ENCODE results near the gene RPS2. TPM values are rescaled to one million over a fixed set of nuclear protein-coding genes. Genes with fewer than 3 reads are reported as not detected.
A peak's percentile ranks its signal among the peaks of the same experiment; 100 is the strongest.

Gene RPS2
- total RNA-seq, 6 experiments from 2014 or later, result 2,281 to 2,831 (median 2,477) TPM

DNA sequence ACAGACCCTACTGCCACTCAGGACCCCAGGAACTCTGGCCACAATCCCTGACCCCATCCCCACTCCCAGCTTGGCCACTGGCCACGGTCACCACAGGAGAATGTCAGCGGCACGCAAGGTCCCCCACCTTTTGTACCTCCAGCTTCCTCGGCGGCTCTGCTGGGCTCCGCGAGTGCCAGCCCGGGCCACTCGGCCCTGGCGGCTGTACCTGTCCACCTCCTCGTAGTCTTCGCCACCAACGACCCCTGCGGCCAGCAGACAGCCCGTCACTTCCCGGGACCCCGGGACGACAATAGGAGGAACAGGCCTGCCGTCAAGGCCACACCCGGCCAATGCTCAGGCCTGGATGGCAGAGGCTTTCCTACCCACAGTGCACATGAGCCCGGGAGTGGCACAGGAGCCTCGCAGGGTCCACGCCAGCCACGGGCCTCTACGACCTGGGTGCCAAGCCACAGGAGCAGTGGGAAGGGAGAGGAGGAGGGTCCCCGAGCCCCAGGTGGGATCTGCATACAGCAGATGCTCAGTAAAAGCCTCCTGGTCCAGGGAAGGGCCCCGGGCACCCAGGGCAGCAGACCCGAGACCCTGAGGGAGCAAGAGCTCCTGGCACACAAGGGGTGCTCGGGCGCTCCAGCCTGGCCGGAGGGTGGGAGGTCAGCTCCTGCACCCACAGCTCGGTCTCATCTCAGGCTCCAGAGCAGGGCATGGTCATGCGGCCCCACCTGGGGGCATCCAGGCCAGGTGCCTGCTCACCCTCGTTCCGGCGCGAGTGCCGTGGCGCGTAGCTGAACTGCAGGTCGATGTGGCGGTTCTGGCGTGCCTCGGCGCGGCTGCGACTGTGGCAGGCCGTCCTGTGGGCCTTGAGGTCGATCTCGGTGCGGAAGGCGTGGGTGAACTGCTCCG, 37.1 kb upstream of the RPS2 start:
- DNase-seq, result no peak
- no peak overlapping the region for H3K4me3 Mint-ChIP-seq
- peaks cover 5% of the 10 kb centered on the region; the same call in 1 of the 2 replicates for H3K36me3 Mint-ChIP-seq (ENCODE audit: low read depth)
- H3K9me3 Mint-ChIP-seq, result no peaks in the 10 kb centered on the region
- TF ChIP-seq, protein P1, sequence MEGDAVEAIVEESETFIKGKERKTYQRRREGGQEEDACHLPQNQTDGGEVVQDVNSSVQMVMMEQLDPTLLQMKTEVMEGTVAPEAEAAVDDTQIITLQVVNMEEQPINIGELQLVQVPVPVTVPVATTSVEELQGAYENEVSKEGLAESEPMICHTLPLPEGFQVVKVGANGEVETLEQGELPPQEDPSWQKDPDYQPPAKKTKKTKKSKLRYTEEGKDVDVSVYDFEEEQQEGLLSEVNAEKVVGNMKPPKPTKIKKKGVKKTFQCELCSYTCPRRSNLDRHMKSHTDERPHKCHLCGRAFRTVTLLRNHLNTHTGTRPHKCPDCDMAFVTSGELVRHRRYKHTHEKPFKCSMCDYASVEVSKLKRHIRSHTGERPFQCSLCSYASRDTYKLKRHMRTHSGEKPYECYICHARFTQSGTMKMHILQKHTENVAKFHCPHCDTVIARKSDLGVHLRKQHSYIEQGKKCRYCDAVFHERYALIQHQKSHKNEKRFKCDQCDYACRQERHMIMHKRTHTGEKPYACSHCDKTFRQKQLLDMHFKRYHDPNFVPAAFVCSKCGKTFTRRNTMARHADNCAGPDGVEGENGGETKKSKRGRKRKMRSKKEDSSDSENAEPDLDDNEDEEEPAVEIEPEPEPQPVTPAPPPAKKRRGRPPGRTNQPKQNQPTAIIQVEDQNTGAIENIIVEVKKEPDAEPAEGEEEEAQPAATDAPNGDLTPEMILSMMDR (IDR thresholded peaks at IDR 0.05), result no peak
- peaks cover 14% of the 10 kb centered on the region; the same call in 1 of the 2 replicates for H3K4me1 Mint-ChIP-seq (ENCODE audit: low read depth)
- H3K27me3 Mint-ChIP-seq (ENCODE audit: insufficient read depth), result no peaks in the 10 kb centered on the region
- H3K27ac Mint-ChIP-seq, result no peak overlapping the region

DNA sequence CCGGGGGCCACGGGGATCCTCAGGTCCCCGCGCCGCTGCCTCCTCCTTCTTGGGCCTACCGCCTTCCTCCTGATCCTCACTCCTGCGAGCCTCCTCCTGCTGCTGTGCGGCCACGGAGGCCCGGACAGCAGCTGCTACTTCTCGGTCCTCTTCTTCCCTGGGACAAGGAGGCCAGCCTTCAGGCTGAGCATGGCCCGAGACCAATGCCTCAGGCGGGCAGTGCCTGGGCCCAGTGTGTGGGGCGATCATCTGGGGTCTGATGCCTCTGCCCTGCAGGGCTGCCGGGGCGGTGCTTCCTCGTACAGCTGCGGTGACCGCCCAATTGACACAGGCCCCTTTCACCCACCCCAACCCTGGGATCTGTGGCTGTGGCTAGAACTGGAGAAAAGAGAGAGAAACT, 36.4 kb upstream of the RPS2 start:
- no peak overlapping the region for H3K27ac Mint-ChIP-seq
- peaks cover 14% of the 10 kb centered on the region; the same call in 1 of the 2 replicates for H3K4me1 Mint-ChIP-seq (ENCODE audit: low read depth)
- H3K27me3 Mint-ChIP-seq (ENCODE audit: insufficient read depth), result no peaks in the 10 kb centered on the region
- H3K36me3 Mint-ChIP-seq (ENCODE audit: low read depth), result peaks cover 5% of the 10 kb centered on the region; the same call in 1 of the 2 replicates
- H3K4me3 Mint-ChIP-seq, result no peak overlapping the region
- TF ChIP-seq, protein P1 (IDR thresholded peaks at IDR 0.05), result no peak
- H3K9me3 Mint-ChIP-seq, result no peaks in the 10 kb centered on the region
- no peak for DNase-seq

DNA sequence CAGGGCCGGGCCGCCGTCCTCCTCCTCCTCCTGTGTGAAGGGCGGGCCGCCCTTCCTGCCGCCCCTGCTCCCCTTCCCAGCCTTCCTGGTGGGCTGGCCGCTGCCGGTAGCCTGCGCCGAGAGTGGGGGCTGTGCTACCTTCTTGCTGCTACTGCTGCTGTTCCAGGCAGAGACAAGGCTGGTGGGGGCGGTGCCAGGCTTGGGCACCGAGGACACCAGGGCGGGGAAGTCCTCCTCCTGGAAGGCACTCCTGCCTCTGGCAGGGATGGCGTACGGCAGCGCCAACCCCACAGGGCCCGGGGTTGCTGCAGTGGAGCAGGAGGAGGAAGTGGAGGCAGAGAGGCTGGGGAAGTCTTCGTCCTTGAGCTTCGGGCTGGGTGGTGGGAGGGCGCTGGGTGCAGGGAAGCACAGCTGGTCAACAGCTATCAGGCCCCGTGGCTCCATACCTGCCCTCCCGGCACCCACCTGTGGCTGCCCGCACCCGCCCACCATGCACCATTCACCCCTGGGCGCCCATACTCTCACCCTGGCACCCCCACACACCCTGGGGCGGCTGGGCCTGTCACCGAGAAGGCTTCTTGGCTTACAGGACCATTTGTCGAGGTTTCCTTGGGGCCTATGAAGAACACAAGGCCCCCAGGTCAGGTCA, 35.4 kb upstream of the RPS2 start:
- TF ChIP-seq, protein P1 (IDR thresholded peaks at IDR 0.05), result no peak
- H3K9me3 Mint-ChIP-seq, result no peaks in the 10 kb centered on the region
- no peaks in the 10 kb centered on the region for H3K27me3 Mint-ChIP-seq (ENCODE audit: insufficient read depth)
- H3K4me1 Mint-ChIP-seq (ENCODE audit: low read depth), result peaks cover 14% of the 10 kb centered on the region; the same call in 1 of the 2 replicates
- H3K36me3 Mint-ChIP-seq (ENCODE audit: low read depth), result peaks cover 10% of the 10 kb centered on the region; the same call in 1 of the 2 replicates
- no peak for DNase-seq
- no peak overlapping the region for H3K27ac Mint-ChIP-seq
- no peak overlapping the region for H3K4me3 Mint-ChIP-seq

DNA sequence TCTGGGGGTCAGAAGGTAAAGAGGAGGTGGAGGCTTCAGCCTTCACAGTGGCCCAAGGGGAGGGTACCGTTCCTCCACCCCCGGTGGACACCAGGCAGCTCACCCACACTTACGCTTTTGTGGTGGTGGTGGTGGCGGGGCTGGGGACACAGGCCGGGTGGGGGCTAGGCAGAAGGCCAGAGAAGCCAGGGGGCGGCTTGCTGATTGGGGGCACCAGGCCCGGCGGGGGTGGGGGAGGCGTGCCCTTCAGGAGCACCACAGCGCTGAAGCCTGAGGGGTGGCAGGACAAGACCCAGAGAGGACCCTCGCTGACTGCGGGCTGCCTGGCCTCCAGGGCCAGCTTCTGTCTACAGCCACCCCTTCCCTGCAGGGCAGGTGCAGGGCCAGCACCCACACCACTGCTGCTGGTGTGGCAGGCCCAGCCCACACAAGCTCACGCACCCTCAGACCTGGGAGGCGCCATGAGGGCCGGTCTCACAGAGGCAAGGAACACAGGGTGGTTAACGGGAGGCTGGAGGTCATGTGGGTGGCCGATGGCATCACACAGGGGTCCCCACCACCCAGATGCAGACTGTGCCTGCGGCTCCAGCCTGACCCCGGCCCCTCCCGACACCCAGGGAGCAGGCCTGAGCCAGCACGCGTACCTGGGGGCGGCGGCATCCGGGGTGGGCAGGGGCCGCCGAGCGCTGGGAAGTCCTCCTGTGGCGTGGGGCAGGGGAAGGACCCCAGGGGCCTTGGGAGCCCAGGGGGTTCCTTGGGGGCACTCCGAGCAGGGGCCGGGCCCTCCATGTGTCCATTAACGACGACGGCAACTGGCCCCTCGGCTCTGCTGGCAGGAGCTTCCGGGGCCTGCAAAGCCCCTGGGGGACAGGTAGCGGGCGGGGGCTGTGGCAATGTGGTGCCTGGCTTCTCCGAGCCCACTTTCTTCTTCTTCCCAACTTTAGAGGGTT, 34.5 kb upstream of the RPS2 start:
- TF ChIP-seq, protein P1 (IDR thresholded peaks at IDR 0.05), result no peak
- Mint-ChIP-seq H3K36me3 (ENCODE audit: low read depth) (peaks cover 10% of the 10 kb centered on the region; the same call in 1 of the 2 replicates), H3K4me1 (ENCODE audit: low read depth) (peaks cover 14% of the 10 kb centered on the region; the same call in 1 of the 2 replicates), H3K27me3 (ENCODE audit: insufficient read depth) (no peaks in the 10 kb centered on the region), H3K9me3 (no peaks in the 10 kb centered on the region), H3K27ac (no peak overlapping the region), H3K4me3 (no peak overlapping the region)
- DNase-seq, result no peak

DNA sequence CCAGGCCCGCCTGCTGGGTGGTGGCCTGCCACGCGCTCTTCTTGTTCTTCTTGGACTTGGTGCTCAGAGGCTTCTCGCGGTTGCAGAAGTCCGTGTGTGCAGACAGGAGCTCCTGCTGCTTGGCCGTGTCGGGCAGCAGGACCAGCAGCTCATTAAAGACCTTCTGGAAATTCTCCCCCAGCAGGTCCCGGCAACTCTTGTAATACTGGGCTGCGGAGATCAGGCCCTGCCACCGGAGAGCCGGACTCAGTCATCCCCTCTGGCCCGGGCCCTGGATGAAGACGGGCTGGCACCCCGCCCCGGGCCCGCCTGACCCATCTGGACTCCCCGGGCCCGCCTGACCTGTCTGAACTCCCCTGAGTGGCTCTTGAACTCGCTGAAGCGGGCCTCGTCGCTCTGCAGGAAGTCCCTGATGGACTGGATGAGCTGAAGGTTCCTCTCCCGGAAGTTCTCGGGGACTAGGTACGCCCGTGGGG, 33.8 kb upstream of the RPS2 start:
- DNase-seq, result no peak
- Mint-ChIP-seq H3K9me3 (no peaks in the 10 kb centered on the region), H3K27ac (peak overlapping the region; percentile 43; the same call in 1 of the 2 replicates), H3K4me3 (no peak overlapping the region), H3K4me1 (ENCODE audit: low read depth) (peaks cover 14% of the 10 kb centered on the region; the same call in 1 of the 2 replicates), H3K27me3 (ENCODE audit: insufficient read depth) (no peaks in the 10 kb centered on the region), H3K36me3 (ENCODE audit: low read depth) (peaks cover 10% of the 10 kb centered on the region; the same call in 1 of the 2 replicates)
- TF ChIP-seq, protein P1 (IDR thresholded peaks at IDR 0.05), result no peak
